Central memory CD8-positive, alpha-beta T cell (primary cell): ENCODE measurements around the gene UBE2I.

ENCODE experiments used
- ATAC-seq: fragments of 150-1000 bp; cut with Tn5 transposase; replicated peaks from 2 replicates; pipeline ENCODE4 v1.10.0; 2022; ENCODE audit warnings: mild to moderate bottlenecking, moderate FRiP score, moderate number of reproducible peaks; ENCODE audit not compliant: poor library complexity, severe bottlenecking; ENCODE audit errors: extremely low read depth
- DNase-seq, 2 donors: peaks; one replicate each; pipeline ENCODE4 v3.0.0; 2021; ENCODE audit warnings: low spot score in 2 of 2
- H3K27ac Mint-ChIP-seq: one replicate; pipeline ENCODE4 v1.8.0; 2022; ENCODE audit warnings: low read depth, mild to moderate bottlenecking, moderate library complexity, mixed read lengths
- H3K27me3 Mint-ChIP-seq: one replicate; pipeline ENCODE4 v1.8.0; 2022; ENCODE audit warnings: mixed read lengths
- H3K36me3 Mint-ChIP-seq: one replicate; pipeline ENCODE4 v1.8.0; 2022; ENCODE audit warnings: mild to moderate bottlenecking, moderate library complexity, mixed read lengths; ENCODE audit not compliant: insufficient read depth
- H3K4me1 Mint-ChIP-seq: one replicate; pipeline ENCODE4 v1.8.0; 2022; ENCODE audit warnings: mixed read lengths
- H3K4me3 Mint-ChIP-seq: one replicate; pipeline ENCODE4 v1.8.0; 2022; ENCODE audit warnings: mild to moderate bottlenecking, moderate library complexity, mixed read lengths
- H3K9me3 Mint-ChIP-seq: one replicate; pipeline ENCODE4 v1.8.0; 2022; ENCODE audit warnings: mixed read lengths

The UBE2I gene

DNA sequence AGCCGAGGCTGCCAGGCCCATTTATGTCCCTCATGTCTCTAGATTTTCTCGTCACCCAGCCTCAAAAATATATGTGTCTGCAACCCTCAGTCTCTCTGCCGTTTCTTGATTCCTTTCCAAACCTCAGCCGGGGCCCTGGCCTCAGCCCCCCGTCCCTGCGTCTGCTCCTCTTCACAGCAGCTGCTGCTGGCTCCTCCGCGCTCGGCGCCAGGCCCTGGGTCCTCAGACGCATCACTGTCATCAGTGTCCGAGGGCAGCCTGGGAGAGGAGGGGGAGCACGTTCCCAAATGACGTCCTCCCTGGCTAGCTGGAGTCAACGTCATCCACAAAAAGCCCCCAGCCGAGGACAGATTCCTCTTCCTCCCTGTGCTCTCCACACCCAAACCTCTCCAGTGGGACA is 39.9 kb downstream of the UBE2I start:
- no peak for DNase-seq
- Mint-ChIP-seq H3K27me3 (no peaks in the 10 kb centered on the region), H3K4me1 (peaks cover 20% of the 10 kb centered on the region), H3K27ac (no peak overlapping the region), H3K36me3 (peaks cover 41% of the 10 kb centered on the region), H3K4me3 (no peak overlapping the region), H3K9me3 (no peaks in the 10 kb centered on the region)
- no peak for ATAC-seq

DNA sequence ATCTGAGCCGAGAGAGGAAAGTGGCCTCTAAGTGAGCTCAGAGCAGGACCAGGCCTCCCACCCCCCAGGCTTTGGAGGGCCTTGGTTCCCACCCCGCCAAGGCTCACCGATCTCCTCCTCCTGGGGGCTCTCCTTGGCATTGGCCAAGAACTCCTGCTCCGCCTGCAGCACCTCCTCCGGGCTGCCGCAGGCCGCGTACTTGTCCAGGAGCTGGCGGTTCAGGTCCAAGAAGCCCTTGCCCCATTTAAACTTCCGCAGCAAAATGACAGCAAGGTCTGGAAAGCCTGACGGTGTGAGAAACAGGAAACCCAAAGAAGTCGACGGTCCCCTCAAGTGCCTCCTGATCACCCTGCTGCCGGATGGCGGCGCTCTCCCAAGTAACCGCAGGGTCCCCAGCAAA is 40.5 kb downstream of the UBE2I start:
- DNase-seq, result no peak
- Mint-ChIP-seq H3K4me1 (peaks cover 25% of the 10 kb centered on the region), H3K27ac (peak overlapping the region; percentile 74), H3K9me3 (no peaks in the 10 kb centered on the region), H3K36me3 (peaks cover 43% of the 10 kb centered on the region), H3K4me3 (peak overlapping the region; percentile 78), H3K27me3 (no peaks in the 10 kb centered on the region)
- no peak for ATAC-seq

DNA sequence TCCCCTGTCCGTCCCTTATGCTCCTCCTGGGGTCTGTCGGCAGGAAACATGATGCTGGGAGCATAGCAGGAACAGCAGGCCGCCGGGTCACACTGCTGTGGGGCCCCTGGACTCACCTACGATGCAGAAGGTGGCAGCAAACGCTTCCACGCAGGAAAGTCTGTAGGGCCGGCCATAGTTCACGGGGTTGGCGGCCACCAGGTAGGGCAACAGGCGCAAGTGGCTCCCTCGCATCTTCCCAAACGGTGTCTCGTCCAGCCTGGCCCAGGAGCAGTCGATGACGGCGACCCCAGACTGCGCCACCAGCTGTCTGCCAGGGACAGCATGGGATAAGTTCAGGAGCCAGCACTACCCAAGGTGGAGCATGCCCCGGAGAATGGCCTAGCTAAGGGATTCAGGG is 41.3 kb downstream of the UBE2I start:
- H3K27me3 Mint-ChIP-seq, result no peaks in the 10 kb centered on the region
- peaks cover 43% of the 10 kb centered on the region for H3K36me3 Mint-ChIP-seq
- H3K4me3 Mint-ChIP-seq, result peak overlapping the region; percentile 78
- peak overlapping the region; percentile 74 for H3K27ac Mint-ChIP-seq
- no peaks in the 10 kb centered on the region for H3K9me3 Mint-ChIP-seq
- H3K4me1 Mint-ChIP-seq, result peaks cover 33% of the 10 kb centered on the region
- ATAC-seq, result no peak
- no peak for DNase-seq

DNA sequence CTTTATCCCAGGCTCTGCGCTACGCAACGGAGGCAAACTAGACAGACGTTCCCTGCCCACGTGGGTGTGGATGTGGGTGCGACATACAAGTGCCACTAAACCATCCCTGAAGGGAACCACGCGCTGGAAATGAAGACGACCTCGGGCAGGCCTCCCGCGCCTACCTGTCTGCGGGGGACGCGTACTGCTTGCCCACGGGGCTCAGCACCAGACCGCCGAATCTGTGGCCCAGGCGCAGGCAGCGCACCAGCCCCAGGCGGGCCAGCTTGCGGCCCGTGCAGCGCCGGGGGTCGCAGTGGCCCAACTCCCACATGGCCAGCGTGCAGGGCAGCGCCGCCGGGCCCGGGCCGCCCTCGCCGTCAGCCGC is 41.8 kb downstream of the UBE2I start:
- peak overlapping the region; percentile 78 for H3K4me3 Mint-ChIP-seq

DNA sequence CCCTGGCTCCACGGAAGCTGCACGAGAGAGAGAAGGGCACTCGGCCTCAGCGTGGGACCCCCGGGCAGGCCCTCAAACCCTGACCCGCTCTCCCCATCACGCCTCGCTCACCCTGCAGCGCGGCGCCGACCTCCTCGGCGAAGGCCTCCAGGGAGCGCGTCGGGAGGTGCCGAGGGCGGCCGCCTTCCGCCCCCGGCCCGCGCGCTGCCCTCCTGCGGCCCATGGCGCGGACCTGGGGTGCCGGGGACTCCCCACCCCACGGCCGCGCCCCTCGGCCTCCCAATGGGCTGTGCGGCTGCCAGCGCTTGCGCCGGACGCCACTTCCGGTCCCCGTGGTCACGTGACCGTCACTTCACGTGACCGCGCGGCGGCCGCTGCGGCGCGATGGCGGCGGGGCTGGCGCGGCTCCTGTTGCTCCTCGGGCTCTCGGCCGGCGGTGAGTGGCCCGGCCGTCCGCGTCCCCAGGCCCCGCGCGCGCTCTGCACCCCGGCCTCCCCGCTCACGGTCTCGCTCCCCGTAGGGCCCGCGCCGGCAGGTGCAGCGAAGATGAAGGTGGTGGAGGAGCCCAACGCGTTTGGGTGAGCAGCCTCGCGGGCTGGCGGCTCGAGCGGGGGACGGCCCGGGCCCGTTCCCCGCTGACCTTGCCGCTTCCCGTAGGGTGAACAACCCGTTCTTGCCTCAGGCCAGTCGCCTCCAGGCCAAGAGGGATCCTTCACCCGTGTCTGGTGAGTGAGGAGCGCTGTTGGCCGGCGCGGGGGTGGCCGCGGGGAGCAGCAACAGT is 42.3 kb downstream of the UBE2I start, which contains the start of the genes GNPTG and TSR3:
GNPTG (plus strand) TSS at position 350 of the 781 bp plus-strand sequence; CDS start at position 385, 35 bp downstream.
TSR3 (minus strand) TSS at position 297 of the 781 bp plus-strand sequence; CDS start at position 223, 74 bp downstream.
- Mint-ChIP-seq H3K4me1 (peaks cover 35% of the 10 kb centered on the region), H3K27ac (peak within 1 kb of the TSS; percentile 74), H3K4me3 (peak within 1 kb of the TSS; percentile 78), H3K27me3 (no peaks in the 10 kb centered on the region), H3K9me3 (no peaks in the 10 kb centered on the region), H3K36me3 (peaks cover 47% of the 10 kb centered on the region)
- DNase-seq (peak; percentile 75 to 76), ATAC-seq (peak; percentile 73)

More for the DNA sequence above, 41.8 kb downstream of the UBE2I start:
- Mint-ChIP-seq H3K9me3 (no peaks in the 10 kb centered on the region), H3K36me3 (peaks cover 47% of the 10 kb centered on the region), H3K27ac (peak overlapping the region; percentile 74), H3K4me1 (peaks cover 35% of the 10 kb centered on the region), H3K27me3 (no peaks in the 10 kb centered on the region)
- peak; percentile 22 for ATAC-seq
- DNase-seq, result no peak

DNA sequence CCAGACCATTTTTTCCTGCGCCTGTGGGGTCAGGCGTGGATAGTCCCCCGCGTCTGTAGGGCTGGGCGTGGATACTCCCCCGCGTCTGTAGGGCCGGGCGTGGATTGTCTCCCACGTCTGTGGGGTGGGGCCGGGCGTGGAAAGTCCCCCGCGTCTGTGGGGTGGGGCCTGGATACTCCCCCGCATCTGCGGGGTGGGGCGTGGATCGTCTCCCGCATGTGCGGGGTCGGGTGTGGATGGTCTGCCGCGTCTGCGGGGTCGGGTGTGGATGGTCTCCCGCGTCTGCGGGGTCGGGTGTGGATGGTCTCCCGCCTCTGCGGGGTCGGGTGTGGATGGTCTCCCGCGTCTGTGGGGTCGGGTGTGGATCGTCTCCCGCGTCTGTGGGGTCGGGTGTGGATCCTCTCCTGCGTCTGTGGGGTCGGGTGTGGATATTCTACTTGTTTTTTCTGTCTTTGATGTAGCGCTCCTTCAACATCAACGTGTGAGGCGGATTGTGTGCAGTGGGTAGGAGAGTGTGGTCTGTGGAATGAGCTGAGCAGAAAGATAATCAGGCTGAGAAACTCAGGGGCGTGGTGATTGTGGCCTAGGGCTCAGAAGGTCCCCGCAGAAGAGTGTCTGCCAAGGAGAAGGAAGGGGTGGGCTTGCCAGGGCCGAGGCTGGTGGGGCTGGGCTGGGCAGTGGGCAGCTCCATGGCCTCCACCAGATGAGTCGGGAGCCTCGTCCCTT is 45.5 kb downstream of the UBE2I start:
- H3K9me3 Mint-ChIP-seq, result no peaks in the 10 kb centered on the region
- ATAC-seq, result no peak
- no peaks in the 10 kb centered on the region for H3K27me3 Mint-ChIP-seq
- peak overlapping the region; percentile 65 for H3K27ac Mint-ChIP-seq
- peak overlapping the region; percentile 51 for H3K4me3 Mint-ChIP-seq
- no peak for DNase-seq
- H3K36me3 Mint-ChIP-seq, result peaks cover 42% of the 10 kb centered on the region
- H3K4me1 Mint-ChIP-seq, result peaks cover 41% of the 10 kb centered on the region

DNA sequence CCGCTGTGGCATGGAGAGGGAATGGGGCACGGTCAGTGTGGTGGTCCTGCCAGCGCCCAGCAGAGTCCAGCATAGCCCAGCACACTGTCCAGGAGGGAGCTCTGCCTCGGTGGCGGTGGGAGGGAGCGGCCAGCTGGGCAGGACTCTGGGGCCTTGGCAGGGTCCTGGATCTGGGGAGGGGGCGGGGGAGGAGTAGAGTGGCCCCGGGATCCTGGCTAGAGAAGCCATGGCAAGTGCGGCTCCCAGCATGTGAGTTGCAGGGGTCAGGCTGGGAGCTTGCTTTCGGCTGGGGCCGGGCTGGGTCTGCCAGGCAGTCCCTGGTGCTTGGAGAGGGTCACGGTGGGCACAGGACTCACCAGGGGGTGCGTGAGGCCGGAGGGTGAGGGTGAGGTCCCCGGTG is 46.2 kb downstream of the UBE2I start:
- no peak for DNase-seq
- Mint-ChIP-seq H3K27me3 (no peaks in the 10 kb centered on the region), H3K27ac (peak overlapping the region; percentile 65), H3K9me3 (no peaks in the 10 kb centered on the region), H3K4me1 (peaks cover 36% of the 10 kb centered on the region), H3K4me3 (no peak overlapping the region), H3K36me3 (peaks cover 36% of the 10 kb centered on the region)
- ATAC-seq, result no peak

DNA sequence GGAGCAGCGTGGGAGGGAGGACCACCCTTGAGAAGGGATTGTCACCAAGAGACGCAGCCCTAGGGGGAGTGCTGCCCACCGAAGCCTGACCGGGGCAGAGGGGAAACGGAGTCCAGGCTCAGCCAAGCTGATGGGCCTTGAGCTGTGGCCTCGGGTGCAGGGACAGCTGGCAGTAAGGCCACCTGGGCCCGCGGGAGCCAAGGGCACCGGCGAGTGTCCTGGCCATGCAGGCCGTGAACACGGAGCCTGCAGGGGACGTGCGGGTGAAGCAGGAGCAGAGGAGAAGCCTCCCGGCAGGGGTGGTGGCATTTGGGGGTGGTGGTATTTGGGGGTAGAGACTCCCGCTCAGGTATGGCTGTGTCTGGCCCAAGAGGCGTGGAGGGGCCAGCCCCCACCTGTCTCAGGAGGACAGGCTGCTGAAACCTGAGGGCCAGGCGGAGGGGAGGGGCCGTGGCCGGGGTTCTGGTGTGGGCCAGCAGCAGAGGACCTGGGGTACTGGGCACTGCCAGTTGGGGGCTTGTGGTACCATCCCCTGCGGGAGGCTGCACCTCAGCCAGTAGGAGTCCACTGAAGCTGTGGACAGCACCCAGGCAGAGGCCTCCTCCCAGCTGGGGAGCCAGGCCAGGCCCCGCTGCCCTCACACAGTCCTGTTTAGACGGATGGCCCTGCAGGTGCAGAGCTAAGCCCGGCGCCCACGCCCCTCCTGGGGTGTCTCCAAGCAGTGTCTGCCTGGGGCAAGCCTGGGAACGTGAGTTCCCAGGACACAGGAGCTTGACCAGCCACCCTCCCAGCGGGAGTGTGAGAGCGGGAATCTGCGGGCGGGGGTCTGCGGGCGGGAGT is 46.8 kb downstream of the UBE2I start:
- Mint-ChIP-seq H3K4me3 (no peak overlapping the region), H3K4me1 (peaks cover 36% of the 10 kb centered on the region)
- no peak for ATAC-seq

DNA sequence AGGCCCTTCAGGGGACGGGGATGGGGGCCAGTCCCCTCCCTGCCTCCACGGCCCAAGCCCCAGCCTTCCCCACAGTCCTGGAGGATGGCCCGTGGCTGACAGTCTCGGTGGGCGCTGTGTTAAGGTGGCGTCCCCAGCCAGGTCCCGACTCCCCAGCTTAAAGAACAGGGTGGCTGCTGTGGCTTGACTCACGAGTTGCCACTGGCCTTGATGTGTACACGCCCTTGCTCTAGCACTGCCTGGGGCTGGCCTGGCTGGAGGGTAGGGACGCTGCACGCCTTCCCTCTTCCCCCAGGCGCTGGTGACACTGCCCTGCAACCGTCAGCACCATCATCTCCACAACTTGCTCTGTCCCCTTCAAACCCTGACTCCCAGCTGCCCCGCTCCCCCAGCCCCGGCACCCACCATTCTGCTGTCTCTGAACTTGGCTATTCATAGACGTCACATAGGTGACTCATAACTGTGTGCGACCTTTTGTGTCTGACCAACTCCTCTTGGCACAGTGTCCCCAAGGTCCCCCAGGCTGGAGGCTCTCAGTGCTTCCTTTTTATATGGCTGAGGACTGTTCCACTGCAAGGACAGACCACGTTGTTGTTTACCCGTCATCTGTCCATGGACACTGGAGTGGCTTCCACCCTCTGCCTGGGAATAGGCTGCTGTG is 48.6 kb downstream of the UBE2I start:
- Mint-ChIP-seq H3K36me3 (peaks cover 20% of the 10 kb centered on the region), H3K27ac (no peak overlapping the region)
- no peak for ATAC-seq

More for the DNA sequence above, 46.8 kb downstream of the UBE2I start:
- H3K9me3 Mint-ChIP-seq, result no peaks in the 10 kb centered on the region
- no peak for DNase-seq
- no peaks in the 10 kb centered on the region for H3K27me3 Mint-ChIP-seq
- H3K36me3 Mint-ChIP-seq, result peaks cover 30% of the 10 kb centered on the region
- H3K27ac Mint-ChIP-seq, result no peak overlapping the region

DNA sequence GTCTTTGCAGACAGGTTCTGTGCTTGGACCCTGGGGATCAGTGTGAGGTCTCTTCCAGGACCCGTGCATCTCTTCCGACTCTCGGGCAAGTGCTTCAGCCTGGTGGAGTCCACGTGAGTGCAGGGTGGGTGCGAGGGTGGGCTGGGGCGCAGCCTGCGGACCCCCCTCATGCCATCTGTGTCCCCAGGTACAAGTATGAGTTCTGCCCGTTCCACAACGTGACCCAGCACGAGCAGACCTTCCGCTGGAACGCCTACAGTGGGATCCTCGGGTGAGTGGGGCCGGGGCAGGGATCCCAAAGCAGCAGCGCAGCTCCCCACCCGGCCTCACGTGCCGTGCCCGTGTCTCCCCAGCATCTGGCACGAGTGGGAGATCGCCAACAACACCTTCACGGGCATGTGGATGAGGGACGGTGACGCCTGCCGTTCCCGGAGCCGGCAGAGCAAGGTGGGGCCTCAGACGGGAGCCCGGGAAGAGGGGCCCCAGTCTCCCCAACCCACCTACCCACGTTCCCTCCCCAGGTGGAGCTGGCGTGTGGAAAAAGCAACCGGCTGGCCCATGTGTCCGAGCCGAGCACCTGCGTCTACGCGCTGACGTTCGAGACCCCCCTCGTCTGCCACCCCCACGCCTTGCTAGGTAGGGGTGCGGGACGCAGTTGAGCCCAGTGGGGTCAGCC is 52.4 kb downstream of the UBE2I start:
- Mint-ChIP-seq H3K27me3 (no peaks in the 10 kb centered on the region), H3K4me3 (no peak overlapping the region), H3K4me1 (peaks cover 6% of the 10 kb centered on the region), H3K36me3 (peaks cover 24% of the 10 kb centered on the region), H3K27ac (no peak overlapping the region), H3K9me3 (no peaks in the 10 kb centered on the region)
- no peak for DNase-seq
- no peak for ATAC-seq

More for the DNA sequence above, 48.6 kb downstream of the UBE2I start:
- peaks cover 30% of the 10 kb centered on the region for H3K4me1 Mint-ChIP-seq
- no peaks in the 10 kb centered on the region for H3K9me3 Mint-ChIP-seq
- H3K4me3 Mint-ChIP-seq, result no peak overlapping the region
- DNase-seq, result no peak
- H3K27me3 Mint-ChIP-seq, result no peaks in the 10 kb centered on the region

DNA sequence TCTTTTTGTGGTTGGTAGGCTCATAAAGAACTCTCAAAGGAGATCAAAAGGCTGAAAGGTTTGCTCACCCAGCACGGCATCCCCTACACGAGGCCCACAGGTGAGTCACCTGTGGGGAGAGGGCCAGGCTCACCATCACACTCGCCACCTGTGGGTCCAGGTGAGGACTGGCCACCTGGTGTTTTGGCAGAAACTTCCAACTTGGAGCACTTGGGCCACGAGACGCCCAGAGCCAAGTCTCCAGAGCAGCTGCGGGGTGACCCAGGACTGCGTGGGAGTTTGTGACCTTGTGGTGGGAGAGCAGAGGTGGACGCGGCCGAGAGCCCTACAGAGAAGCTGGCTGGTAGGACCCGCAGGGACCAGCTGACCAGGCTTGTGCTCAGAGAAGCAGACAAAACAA is 53.4 kb downstream of the UBE2I start:
- Mint-ChIP-seq H3K27me3 (no peaks in the 10 kb centered on the region), H3K9me3 (no peaks in the 10 kb centered on the region), H3K4me3 (no peak overlapping the region), H3K36me3 (peaks cover 25% of the 10 kb centered on the region), H3K27ac (no peak overlapping the region), H3K4me1 (peaks cover 6% of the 10 kb centered on the region)
- DNase-seq (no peak), ATAC-seq (no peak)
